Bronchial smooth muscle cell (primary cell): ENCODE results near the gene OR6C75. TPM values are rescaled to one million over a fixed set of nuclear protein-coding genes. Genes with fewer than 3 reads are reported as not detected.

Source experiments
- total RNA-seq: library from RNA; depleted of rRNA; stranded (reverse); fragments of >200 nt; gene quantifications from 2 replicates; pipeline ENCODE4 v1.2.1, GENCODE V29; 2014

Gene OR6C75
- not detected in 2 replicates for total RNA-seq

DNA sequence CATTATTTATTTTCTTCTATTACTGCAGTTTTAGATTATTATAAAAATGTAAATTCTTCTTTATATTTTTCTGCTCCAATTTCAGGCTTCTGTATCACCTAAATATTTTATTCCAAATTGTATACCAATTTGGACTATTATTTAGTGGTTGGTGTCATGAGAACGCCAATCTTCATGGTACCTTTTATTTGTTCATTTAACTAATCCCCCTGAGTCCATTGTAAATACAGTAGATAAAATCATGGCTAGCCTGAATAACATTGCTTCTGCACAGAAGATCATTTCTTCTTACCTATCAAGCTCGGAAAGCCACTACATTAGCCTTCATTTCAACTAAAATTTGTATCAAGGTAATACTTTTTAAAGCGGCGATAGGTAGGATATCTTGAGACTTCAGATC, at the start of gene OR6C75:
Gene OR6C75, plus strand, starts transcription at position 301 of the 400 bp plus-strand sequence. CDS start 2,136 bp downstream, outside the sequence.

DNA sequence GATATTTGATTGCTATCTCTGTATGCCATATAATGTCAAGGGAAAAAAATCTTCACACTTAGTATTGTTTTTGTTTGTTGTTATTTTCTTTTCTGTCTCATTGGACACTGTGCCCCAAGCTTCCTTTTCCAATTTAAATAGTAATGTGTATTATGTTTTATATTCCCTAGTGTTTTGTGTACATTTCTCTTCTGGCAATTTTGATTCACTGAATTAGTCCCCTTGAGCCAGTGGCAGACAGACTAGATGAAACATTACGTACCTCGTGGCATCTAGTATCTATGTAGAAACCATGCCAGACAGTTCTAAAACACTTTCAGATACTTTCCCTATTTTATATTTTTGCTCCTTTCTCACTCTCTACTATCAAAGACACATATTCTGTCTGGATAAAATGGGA, 48.7 kb upstream of the OR6C75 start, which contains the start of gene OR6C1:
Gene OR6C1, plus strand, starts transcription at position 301 of the 400 bp plus-strand sequence. CDS start 6,257 bp downstream, outside the sequence.

GRCh38 chr12:55330446-55330845, 32.3 kb upstream of the OR6C75 start, which contains the start of gene OR6C3:
OR6C3 (plus strand) TSS chr12:55330746; CDS start chr12:55331701, 955 bp downstream.

DNA sequence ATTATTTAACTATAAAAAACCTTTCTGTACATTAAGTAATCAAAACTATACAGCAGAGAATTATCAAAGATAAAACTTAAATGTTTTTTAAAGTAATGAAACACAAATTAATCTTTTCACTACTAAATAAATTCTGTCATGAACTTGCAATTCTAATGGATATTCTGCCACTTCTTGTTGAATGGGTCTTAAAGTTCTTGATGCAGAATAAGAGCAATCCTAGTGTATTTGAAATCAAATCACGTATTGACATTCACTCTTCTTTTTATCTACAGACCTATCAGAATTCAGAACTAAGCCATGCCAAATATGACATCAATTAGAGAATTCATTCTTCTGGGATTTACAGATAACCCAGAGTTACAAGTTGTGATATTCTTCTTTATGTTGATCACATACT, 37.5 kb downstream of the OR6C75 start, which contains the start of gene OR6C65:
Gene OR6C65, plus strand, starts transcription at position 301 of the 400 bp plus-strand sequence. Its CDS starts 0 bp downstream, at position 301.

Other genes starting within 250 kb of the OR6C75 start
- not detected in 2 replicates for gene OR9K2, start 236.6 kb upstream of the OR6C75 start, total RNA-seq
- not detected in 2 replicates for gene OR10A7, start 141.9 kb upstream of the OR6C75 start, total RNA-seq
- not detected in 2 replicates for gene OR6C74, start 118.4 kb upstream of the OR6C75 start, total RNA-seq
- not detected in 2 replicates for gene OR6C6, start 66.4 kb upstream of the OR6C75 start, total RNA-seq
- gene OR6C1, start 48.6 kb upstream of the OR6C75 start, total RNA-seq = not detected in 2 replicates
- not detected in 2 replicates for gene OR6C3, start 32.2 kb upstream of the OR6C75 start, total RNA-seq
- not detected in 2 replicates for gene OR6C65, start 37.6 kb downstream of the OR6C75 start, total RNA-seq
- gene OR6C76, start 63.3 kb downstream of the OR6C75 start, total RNA-seq = 0.16 TPM in 1 of 2 replicates, not detected in the other
- not detected in 2 replicates for gene OR6C2, start 81.1 kb downstream of the OR6C75 start, total RNA-seq
- gene OR6C70, start 107.2 kb downstream of the OR6C75 start, total RNA-seq = not detected in 2 replicates
- gene OR6C68, start 129.4 kb downstream of the OR6C75 start, total RNA-seq = not detected in 2 replicates
- gene OR6C4, start 186.6 kb downstream of the OR6C75 start, total RNA-seq = not detected in 2 replicates
- not detected in 2 replicates for gene OR2AP1, start 209.5 kb downstream of the OR6C75 start, total RNA-seq